Upper lobe of right lung (tissue), 1 donor: ENCODE measurements around the gene CTR9. TPM values are rescaled to one million over a fixed set of nuclear protein-coding genes. Genes with fewer than 3 reads are reported as not detected.

Experiments
- ATAC-seq: fragments of 200-7000 bp; cut with Tn5 transposase; one replicate; pipeline ENCODE4 v1.9.1; 2020; ENCODE audit warnings: mild to moderate bottlenecking, moderate library complexity
- DNase-seq: peaks from one replicate; pipeline ENCODE4 v3.0.0-alpha.2; 2020
- H3K27ac ChIP-seq: fragments of 200-600 bp; one replicate; pipeline ENCODE4 v1.8.0; 2022
- H3K27me3 ChIP-seq: fragments of 200-600 bp; one replicate; pipeline ENCODE4 v1.8.0; 2022; ENCODE audit warnings: mild to moderate bottlenecking
- H3K36me3 ChIP-seq: fragments of 200-600 bp; one replicate; pipeline ENCODE4 v1.8.0; 2022
- H3K4me1 ChIP-seq: fragments of 200-600 bp; one replicate; pipeline ENCODE4 v1.8.0; 2022
- H3K4me3 ChIP-seq: fragments of 200-600 bp; one replicate; pipeline ENCODE4 v1.8.0; 2022; ENCODE audit warnings: mild to moderate bottlenecking
- H3K9me3 ChIP-seq: fragments of 200-600 bp; one replicate; pipeline ENCODE4 v1.8.0; 2022
- CTCF ChIP-seq: fragments of 200-600 bp; IDR thresholded peaks from one replicate; pipeline ENCODE4 v1.8.0; 2022; ENCODE audit warnings: antibody characterized with exemption
- intact Hi-C: fragments of 100-400 bp; cut with DNase I; formaldehyde crosslinking; loops from one replicate; pipeline ENCODE4 v1.11.0; 2022
- total RNA-seq: library from RNA; stranded (reverse); fragmentation: NEBNext Ultra II Directional; extraction: Animal tissue kit (Norgen Biotek cat#: 25700); gene quantifications from one replicate; pipeline ENCODE4 v1.2.1, GENCODE V29; 2021
- donor health status: DM: no; HTN: yes; CAD: no; lungs with severe emphysema.

The CTR9 gene
- total RNA-seq, 1 donor from 2014 or later: 31.3 TPM

DNA sequence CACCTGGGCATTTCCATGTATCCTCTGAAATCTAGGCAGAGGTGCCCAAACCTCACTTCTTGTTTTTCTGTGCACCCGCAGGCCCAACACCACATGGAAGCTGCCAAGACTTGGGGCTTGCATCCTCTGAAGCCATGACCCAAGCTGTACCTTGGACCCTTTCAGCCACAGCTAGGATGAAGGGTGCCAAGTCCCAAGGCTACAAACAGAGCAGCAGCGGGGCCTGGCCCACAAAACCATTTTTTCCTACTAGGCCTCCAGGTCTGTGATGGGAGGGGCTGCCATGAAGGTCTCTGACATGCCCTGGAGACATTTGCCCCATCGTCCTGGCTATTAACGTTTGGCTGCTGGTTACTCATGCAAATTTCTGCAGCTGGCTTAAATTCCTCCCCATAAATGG, 78.1 kb downstream of the CTR9 start:
- TF ChIP-seq CTCF: no peak
- no peaks in the 10 kb centered on the region for H3K9me3 ChIP-seq
- intact Hi-C loops: no loop called here
- H3K4me1 ChIP-seq: no peaks in the 10 kb centered on the region
- DNase-seq (no peak), ATAC-seq (no peak)
- no peak overlapping the region for H3K27ac ChIP-seq
- no peaks in the 10 kb centered on the region for H3K27me3 ChIP-seq
- no peaks in the 10 kb centered on the region for H3K36me3 ChIP-seq
- no peak overlapping the region for H3K4me3 ChIP-seq

Other genes with a start within 250 kb of the CTR9 start
- gene RNF141, start 210.1 kb upstream of the CTR9 start, total RNA-seq: 50.0 TPM
- 108 TPM for gene LYVE1, start 182.6 kb upstream of the CTR9 start, total RNA-seq
- gene IRAG1, start 57.5 kb upstream of the CTR9 start, total RNA-seq: 18.0 TPM
- 801 TPM for gene EIF4G2, start 57.7 kb downstream of the CTR9 start, total RNA-seq
- gene ZBED5, start 106.8 kb downstream of the CTR9 start, total RNA-seq: 37.6 TPM